ENCODE data around the gene PLA2G4B.
"Not testable (repeated sequence)": the region's sequence is repeated elsewhere in the genome, so short reads cannot be mapped to it uniquely, and the experiment has no call there.

PLA2G4B gene

DNA sequence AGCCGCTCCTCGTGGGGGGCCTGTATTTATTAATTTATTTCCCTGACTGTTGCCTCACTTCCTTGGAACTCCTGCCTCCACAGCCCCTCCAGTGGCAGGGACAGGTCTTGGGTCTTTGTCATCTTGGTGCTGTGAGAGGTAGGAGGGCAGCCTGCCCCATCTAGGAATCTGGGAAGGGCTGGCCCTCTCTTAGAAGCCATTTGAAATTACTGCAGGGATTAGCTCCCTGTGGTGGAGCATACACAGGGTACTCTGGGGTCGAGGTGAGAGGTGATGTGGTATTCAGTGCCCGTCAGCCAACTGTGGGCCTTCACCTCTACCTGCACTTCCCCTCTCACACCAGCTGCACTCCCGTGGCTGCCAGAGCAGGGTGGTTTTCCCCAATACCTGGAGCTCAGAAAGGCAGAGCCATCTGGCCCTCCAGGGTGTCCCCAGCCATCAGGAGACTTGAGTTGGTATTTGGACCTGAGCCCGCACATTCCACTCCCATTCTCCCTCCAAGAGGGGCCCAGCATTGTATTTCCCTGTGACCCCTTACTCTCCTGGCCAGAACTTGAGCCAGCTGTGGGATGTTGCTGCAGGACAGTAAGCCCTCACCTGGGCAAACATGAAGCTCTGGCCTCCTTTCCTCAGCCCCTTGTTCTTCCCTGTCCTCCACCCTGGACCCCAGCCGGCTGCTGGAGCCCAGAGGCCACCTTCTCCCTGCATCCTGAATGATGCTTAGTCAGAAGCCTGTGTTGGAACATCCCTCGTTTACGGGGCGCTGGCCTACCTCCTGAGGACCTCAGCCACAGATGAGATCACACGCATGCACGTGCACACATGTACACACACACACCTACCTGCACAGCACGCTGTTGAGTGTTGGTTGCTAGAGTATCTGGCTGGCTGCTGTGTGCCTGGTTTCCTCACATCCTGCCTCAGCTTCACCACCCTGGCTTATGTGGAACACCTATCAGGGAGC lies 12.8 kb upstream of the PLA2G4B start:
- DNase-seq (ENCODE audit: low spot score): no peak

- no peak for DNase-seq (ENCODE audit: low spot score)
Measured at GRCh38 chr15:41827290-41827879, 11.3 kb upstream of the PLA2G4B start.

DNA sequence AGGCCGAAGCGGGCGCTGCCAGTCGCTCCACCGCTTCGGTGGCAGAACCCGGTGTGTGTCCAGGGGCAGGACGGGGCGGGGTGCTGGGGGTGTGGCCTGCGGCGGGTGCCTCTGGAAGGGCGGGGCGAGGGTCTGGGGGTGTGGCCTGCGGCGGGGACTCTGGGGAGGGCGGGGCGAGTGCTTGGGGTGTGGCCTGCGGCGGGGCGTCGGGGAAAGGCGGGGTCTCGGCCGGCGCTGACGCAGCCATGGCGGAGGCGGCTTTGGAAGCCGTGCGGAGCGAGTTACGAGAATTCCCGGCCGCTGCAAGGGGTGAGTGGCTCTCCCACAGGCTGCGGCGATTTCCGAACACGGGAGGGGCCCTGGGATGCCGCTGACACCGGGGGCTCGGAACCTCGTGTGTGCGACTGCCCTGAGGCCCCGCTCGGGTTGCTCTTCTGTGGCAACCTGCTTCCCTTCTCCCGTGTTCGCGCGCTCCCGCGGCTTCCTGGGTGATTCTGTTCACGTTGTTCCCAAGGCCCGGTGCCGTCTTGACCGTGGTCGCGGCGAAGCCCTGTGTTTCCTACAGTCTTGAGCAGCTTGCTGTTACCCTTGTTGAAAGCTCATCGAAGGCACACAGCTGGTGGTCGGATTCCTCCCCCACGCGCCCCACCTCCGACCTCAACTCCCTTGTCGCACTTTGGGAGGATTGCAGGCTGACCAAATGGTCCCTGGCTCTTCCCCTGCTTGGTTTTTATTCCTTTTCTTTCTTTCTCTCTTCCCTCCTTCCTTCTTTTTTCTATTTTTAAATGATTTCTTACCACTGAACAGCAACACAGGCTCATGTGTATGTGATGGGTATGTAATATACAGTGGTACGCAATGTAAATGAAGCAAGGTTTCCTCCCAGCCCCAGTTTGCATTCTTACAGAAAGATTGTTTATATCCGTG lies 10.5 kb upstream of the PLA2G4B start, which contains the start of gene JMJD7:
Gene JMJD7, plus strand, starts transcription at position 213 of the 927 bp plus-strand sequence. Its CDS starts 33 bp downstream, at position 246.
- DNase-seq (ENCODE audit: low spot score): peak; percentile 100

DNA sequence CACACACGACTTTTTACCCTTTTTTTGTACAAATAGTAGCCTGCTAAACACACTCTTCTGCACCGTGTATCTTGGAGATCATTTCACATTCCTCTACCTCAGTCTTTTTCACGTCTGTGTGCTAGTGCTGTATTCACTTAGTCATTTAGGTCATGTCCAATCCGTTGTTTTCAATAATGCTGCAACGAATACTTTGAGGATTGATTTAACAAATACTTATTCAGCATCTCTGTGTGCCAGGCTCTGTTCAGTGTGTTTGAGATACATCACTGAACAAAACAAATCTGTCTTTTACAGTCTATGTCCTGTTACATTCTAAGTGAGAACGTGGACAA lies 9.9 kb upstream of the PLA2G4B start:
- DNase-seq (ENCODE audit: low spot score): no peak

GRCh38 chr15:41829959-41830646 lies 8.5 kb upstream of the PLA2G4B start:
- DNase-seq (ENCODE audit: low spot score): no peak

- DNase-seq (ENCODE audit: low spot score): not testable (repeated sequence)
Measured at GRCh38 chr15:41831291-41831690, 7.4 kb upstream of the PLA2G4B start.

GRCh38 chr15:41832208-41832607 lies 6.4 kb upstream of the PLA2G4B start:
- DNase-seq (ENCODE audit: low spot score): no peak

DNA sequence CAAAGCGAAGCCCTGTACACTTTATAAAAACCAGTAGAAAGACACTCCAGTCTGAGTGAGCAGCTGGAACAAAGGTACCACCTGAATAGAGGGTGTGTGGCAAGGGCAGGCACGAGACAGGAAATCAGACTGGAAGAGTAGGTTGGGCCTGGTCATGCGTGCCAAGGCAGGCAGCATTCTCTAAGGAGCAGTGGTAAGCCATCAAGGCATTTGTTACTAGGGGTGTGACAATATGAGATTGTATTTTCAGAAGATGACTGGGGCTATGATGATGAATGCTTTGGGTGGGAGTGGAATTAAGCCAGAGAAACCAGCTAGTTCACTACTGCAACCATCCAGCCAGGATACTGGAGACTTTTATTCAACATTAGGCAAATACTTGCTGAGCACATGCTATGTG lies 5.8 kb upstream of the PLA2G4B start:
- no peak for DNase-seq (ENCODE audit: low spot score)

DNA sequence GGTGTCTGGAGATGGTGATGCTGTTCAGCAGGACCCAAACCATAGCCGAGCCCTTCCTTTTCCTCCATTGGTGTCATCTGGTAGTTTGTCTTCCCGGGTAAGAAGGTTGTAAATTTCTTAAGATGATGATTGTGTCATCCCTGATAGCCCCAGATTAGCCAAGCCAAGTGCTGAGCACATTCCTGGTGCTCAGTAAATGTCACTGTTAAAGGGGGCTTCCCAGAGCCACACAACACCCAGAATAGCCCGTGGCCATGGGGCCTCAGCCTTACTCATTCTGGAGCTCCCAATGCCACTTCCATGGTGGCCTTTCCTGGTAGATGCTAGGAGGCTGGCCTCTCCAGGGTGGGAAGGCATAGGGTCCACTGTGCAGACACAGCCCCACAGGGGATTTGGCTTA lies 4.6 kb upstream of the PLA2G4B start:
- DNase-seq (ENCODE audit: low spot score): no peak

GRCh38 chr15:41836073-41836472 lies 2.6 kb upstream of the PLA2G4B start:
- DNase-seq (ENCODE audit: low spot score): no peak

GRCh38 chr15:41836713-41837454 lies 1.8 kb upstream of the PLA2G4B start:
- no peak for DNase-seq (ENCODE audit: low spot score)

DNA sequence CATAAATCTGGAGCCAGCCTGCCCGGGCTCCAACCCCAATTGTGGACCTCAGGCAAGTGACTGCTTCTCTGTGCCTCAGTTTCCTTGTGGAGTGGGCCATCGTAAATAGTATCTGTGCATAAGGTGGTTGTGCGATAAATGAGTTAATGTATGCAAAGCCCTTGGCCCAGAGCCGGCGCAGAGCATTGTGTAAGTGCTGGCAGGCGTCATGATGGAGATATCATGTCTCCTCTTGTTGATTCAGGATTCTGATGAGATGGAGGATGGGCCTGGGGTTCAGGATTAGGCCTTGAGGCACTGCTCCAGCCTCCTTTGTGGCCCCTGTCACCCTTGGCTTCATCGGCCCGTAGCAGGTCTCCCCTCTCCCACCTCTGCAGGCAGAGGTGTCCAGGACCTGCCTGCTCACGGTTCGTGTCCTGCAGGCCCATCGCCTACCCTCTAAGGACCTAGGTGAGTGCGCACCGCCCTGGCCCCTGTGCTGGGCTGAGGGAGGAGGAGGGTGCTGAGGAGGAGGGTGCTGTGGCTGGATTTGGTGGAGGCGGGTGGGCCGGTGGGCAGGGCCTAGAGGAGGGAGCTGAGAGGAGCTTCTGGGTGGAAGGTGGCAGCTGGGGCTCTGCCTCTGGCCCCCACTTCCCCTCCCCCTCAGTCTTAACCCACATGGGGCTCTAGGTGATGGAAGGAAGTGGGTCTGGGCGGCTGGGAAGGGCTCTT lies 1.3 kb downstream of the PLA2G4B start:
- DNase-seq (ENCODE audit: low spot score): no peak

DNA sequence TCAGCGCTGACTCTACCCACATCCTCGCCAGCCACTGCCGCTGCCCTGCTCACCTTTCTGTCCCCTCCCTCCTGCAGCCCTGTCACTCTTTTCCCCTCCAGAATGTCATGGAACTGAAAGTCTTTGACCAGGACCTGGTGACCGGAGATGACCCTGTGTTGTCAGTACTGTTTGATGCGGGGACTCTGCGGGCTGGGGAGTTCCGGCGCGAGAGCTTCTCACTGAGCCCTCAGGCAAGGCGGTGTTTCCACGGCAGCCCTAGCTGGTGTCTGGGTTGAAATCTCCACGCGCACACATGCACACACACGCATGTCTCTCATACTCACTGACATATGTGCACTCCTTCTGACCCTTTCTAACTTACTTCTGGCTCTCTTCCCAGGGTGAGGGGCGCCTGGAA lies 2.0 kb downstream of the PLA2G4B start:
- DNase-seq (ENCODE audit: low spot score): no peak

GRCh38 chr15:41841131-41841530 lies 2.5 kb downstream of the PLA2G4B start:
- DNase-seq (ENCODE audit: low spot score): no peak

DNA sequence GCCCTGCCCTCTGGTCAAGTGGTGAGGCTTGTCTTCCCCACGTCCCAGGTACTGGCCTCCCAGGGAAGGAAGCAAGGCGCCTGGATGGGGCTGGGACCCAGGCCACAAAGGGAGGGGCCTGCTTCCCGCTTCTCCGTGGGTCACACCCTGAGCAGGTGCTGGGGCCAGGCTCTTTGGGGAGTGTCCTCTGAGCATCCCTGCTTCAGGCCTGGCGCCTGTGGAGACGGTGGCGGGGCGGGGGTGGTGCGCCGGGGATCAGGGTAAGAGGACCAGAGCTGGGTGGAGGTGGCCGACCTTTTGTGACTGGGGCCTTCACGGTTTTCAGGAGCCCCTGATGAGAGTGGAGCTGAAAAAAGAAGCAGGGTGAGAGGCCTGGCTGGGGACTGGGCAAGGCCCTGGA lies 3.6 kb downstream of the PLA2G4B start:
- DNase-seq (ENCODE audit: low spot score): no peak

DNA sequence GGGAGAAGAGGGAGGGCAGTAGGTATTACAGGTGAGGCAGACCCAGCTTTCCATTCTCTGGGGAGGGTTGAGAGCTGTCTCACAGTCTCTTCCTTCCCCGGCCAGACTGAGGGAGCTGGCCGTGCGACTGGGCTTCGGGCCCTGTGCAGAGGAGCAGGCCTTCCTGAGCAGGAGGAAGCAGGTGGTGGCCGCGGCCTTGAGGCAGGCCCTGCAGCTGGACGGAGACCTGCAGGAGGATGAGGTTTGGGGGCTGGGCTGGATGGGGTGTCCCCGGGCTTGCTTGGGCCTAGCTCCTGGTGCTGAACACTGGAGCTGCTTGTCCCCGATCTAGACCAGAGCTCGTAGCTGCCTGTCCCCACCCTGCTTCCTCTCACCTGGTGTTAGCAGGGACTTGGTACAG lies 4.9 kb downstream of the PLA2G4B start:
- no peak for DNase-seq (ENCODE audit: low spot score)

- DNase-seq (ENCODE audit: low spot score): no peak
Measured at GRCh38 chr15:41844814-41845213, 6.2 kb downstream of the PLA2G4B start.

- no peak for DNase-seq (ENCODE audit: low spot score)
Measured at GRCh38 chr15:41847206-41847605, 8.6 kb downstream of the PLA2G4B start.

- DNase-seq (ENCODE audit: low spot score): no peak
Measured at GRCh38 chr15:41847981-41848380, 9.3 kb downstream of the PLA2G4B start.

GRCh38 chr15:41848631-41849030 lies 10.0 kb downstream of the PLA2G4B start:
- DNase-seq (ENCODE audit: low spot score): no peak

Measured in AG20443 (cell line).